HepG2 (cell line): ENCODE results near the gene NOL4L. TPM values are rescaled to one million over a fixed set of nuclear protein-coding genes. Genes with fewer than 3 reads are reported as not detected.

Experiments used
- ETV6 ChIP-seq: sonication (generic); formaldehyde crosslinking; conservative IDR thresholded peaks from 2 replicates; pipeline ENCODE4 v1.4.0; 2020; ENCODE audit warnings: missing genetic modification reagents
- MAFG ChIP-seq: sonication (generic); formaldehyde crosslinking; IDR thresholded peaks from 2 replicates; pipeline ENCODE4 v1.5.1; 2020; ENCODE audit warnings: mild to moderate bottlenecking, missing genetic modification reagents
- MXI1 ChIP-seq: IDR thresholded peaks from 3 replicates; pipeline ENCODE4 v1.6.1; 2012; ENCODE audit warnings: low read depth, low read length, inconsistent platforms, borderline replicate concordance
- RBM22 ChIP-seq: fragments of 200-400 bp; formaldehyde crosslinking; optimal IDR thresholded peaks from 2 replicates; pipeline ENCODE3; 2017; ENCODE audit warnings: mild to moderate bottlenecking, low read length, moderate library complexity
- SKI ChIP-seq: fragments of 450-650 bp; IDR thresholded peaks from one replicate; pipeline ENCODE4 v1.6.1; 2018; ENCODE audit warnings: mild to moderate bottlenecking; ENCODE audit not compliant: partially characterized antibody
- ZFYVE20 ChIP-seq: sonication (generic); formaldehyde crosslinking; IDR thresholded peaks from 2 replicates; pipeline ENCODE4 v1.8.0; 2023; ENCODE audit warnings: low read depth, mild to moderate bottlenecking, moderate library complexity, missing genetic modification reagents, borderline replicate concordance
- ZKSCAN8 ChIP-seq: IDR thresholded peaks from 2 replicates; pipeline ENCODE4 v1.6.1; 2016; ENCODE audit warnings: borderline replicate concordance, missing genetic modification reagents, missing compliant biosample characterization
- ZNF10 ChIP-seq: sonication (generic); formaldehyde crosslinking; IDR thresholded peaks from 2 replicates; pipeline ENCODE4 v1.4.0; 2020; ENCODE audit warnings: mild to moderate bottlenecking, low read depth, missing genetic modification reagents, borderline replicate concordance
- ZNF292 ChIP-seq: sonication (generic); formaldehyde crosslinking; IDR thresholded peaks from 2 replicates; pipeline ENCODE4 v1.8.1; 2022; ENCODE audit warnings: mild to moderate bottlenecking, low read depth, missing genetic modification reagents, borderline replicate concordance
- ZNF441 ChIP-seq: sonication (generic); formaldehyde crosslinking; IDR thresholded peaks from 2 replicates; pipeline ENCODE4 v1.7.0; 2021; ENCODE audit warnings: missing genetic modification reagents, borderline replicate concordance
- ZNF460 ChIP-seq: sonication (generic); formaldehyde crosslinking; IDR thresholded peaks from 2 replicates; pipeline ENCODE4 v1.5.1; 2020; ENCODE audit warnings: missing genetic modification reagents, mild to moderate bottlenecking, borderline replicate concordance
- ZNF574 ChIP-seq: sonication (generic); formaldehyde crosslinking; IDR thresholded peaks from 2 replicates; pipeline ENCODE4 v1.4.0; 2020; ENCODE audit warnings: missing genetic modification reagents
- ZSCAN22 ChIP-seq: sonication (generic); formaldehyde crosslinking; IDR thresholded peaks from 2 replicates; pipeline ENCODE4 v1.4.0; 2020; ENCODE audit warnings: mild to moderate bottlenecking, missing genetic modification reagents
- polyA plus RNA-seq, 8 experiments: library from polyadenylated mRNA; depleted of rRNA in 3 of 8; stranded (reverse) in 7 of 8; unstranded in 1 of 8; fragments of >200 nt; fragmentation: Illumina TruSeq in 4 of 8; extraction: Trizol in 4 of 8; gene quantifications; 2 replicates each; pipeline versions ENCODE4 v1.2.1 to v1.2.3, GENCODE V29; 2011 to 2016; ENCODE audit warnings: low read depth in 4 of 8, missing spikeins in 1 of 8, mixed read lengths in 1 of 8; ENCODE audit not compliant: insufficient read depth in 1 of 8
- total RNA-seq, 5 experiments: library from RNA; depleted of rRNA; stranded (reverse); fragments of >200 nt; fragmentation: Illumina TruSeq; extraction: Trizol; gene quantifications; 2 replicates each; pipeline ENCODE4 v1.2.3, GENCODE V29; 2016; ENCODE audit warnings: low read depth in 1 of 5
- TF ChIP-seq, protein P1 (sequence below): sonication (generic); formaldehyde crosslinking; IDR thresholded peaks from 2 replicates; pipeline ENCODE4 v1.4.0; 2020; ENCODE audit warnings: mild to moderate bottlenecking, missing genetic modification reagents, borderline replicate concordance
- TF ChIP-seq, protein P2 (sequence below): IDR thresholded peaks from 2 replicates; pipeline ENCODE4 v1.6.1; 2016
- TF ChIP-seq, protein P3 (sequence below): IDR thresholded peaks from 2 replicates; pipeline ENCODE4 v1.6.1; 2016; ENCODE audit warnings: missing genetic modification reagents, missing compliant biosample characterization
- TF ChIP-seq, protein P4 (sequence below): sonication (generic); formaldehyde crosslinking; IDR thresholded peaks from 2 replicates; pipeline ENCODE4 v1.8.0; 2022; ENCODE audit warnings: mild to moderate bottlenecking, missing genetic modification reagents

NOL4L gene
- total and polyA plus RNA-seq, 2 of the 13 experiments (the other 11 are each of a cell fraction or from before 2014, with no cell fraction given) = 16.6 to 35.4 TPM

- TF ChIP-seq, protein P1, sequence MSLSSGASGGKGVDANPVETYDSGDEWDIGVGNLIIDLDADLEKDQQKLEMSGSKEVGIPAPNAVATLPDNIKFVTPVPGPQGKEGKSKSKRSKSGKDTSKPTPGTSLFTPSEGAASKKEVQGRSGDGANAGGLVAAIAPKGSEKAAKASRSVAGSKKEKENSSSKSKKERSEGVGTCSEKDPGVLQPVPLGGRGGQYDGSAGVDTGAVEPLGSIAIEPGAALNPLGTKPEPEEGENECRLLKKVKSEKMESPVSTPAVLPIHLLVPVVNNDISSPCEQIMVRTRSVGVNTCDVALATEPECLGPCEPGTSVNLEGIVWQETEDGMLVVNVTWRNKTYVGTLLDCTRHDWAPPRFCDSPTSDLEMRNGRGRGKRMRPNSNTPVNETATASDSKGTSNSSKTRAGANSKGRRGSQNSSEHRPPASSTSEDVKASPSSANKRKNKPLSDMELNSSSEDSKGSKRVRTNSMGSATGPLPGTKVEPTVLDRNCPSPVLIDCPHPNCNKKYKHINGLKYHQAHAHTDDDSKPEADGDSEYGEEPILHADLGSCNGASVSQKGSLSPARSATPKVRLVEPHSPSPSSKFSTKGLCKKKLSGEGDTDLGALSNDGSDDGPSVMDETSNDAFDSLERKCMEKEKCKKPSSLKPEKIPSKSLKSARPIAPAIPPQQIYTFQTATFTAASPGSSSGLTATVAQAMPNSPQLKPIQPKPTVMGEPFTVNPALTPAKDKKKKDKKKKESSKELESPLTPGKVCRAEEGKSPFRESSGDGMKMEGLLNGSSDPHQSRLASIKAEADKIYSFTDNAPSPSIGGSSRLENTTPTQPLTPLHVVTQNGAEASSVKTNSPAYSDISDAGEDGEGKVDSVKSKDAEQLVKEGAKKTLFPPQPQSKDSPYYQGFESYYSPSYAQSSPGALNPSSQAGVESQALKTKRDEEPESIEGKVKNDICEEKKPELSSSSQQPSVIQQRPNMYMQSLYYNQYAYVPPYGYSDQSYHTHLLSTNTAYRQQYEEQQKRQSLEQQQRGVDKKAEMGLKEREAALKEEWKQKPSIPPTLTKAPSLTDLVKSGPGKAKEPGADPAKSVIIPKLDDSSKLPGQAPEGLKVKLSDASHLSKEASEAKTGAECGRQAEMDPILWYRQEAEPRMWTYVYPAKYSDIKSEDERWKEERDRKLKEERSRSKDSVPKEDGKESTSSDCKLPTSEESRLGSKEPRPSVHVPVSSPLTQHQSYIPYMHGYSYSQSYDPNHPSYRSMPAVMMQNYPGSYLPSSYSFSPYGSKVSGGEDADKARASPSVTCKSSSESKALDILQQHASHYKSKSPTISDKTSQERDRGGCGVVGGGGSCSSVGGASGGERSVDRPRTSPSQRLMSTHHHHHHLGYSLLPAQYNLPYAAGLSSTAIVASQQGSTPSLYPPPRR (CRISPR knock-in tag) = no peak
- no peak for TF ChIP-seq RBM22
- TF ChIP-seq ETV6 (CRISPR knock-in tag) = no peak
- TF ChIP-seq MAFG (CRISPR knock-in tag) = no peak
- peak; percentile 67; the same call in 1 of the 3 replicates for TF ChIP-seq MXI1
- TF ChIP-seq ZNF292 (CRISPR knock-in tag) = no peak
- TF ChIP-seq ZNF10 (CRISPR knock-in tag) = no peak
- TF ChIP-seq ZNF574 = no peak; the same call in 1 of the 2 replicates
- no peak for TF ChIP-seq ZSCAN22 (CRISPR knock-in tag)
- no peak for TF ChIP-seq ZNF441 (CRISPR knock-in tag)
- TF ChIP-seq, protein P2, sequence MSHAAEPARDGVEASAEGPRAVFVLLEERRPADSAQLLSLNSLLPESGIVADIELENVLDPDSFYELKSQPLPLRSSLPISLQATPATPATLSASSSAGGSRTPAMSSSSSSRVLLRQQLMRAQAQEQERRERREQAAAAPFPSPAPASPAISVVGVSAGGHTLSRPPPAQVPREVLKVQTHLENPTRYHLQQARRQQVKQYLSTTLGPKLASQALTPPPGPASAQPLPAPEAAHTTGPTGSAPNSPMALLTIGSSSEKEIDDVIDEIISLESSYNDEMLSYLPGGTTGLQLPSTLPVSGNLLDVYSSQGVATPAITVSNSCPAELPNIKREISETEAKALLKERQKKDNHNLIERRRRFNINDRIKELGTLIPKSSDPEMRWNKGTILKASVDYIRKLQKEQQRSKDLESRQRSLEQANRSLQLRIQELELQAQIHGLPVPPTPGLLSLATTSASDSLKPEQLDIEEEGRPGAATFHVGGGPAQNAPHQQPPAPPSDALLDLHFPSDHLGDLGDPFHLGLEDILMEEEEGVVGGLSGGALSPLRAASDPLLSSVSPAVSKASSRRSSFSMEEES = no peak
- TF ChIP-seq SKI = peak; percentile 23
- TF ChIP-seq, protein P3, sequence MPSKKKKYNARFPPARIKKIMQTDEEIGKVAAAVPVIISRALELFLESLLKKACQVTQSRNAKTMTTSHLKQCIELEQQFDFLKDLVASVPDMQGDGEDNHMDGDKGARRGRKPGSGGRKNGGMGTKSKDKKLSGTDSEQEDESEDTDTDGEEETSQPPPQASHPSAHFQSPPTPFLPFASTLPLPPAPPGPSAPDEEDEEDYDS (CRISPR knock-in tag) = peak; percentile 46; the same call in 1 of the 2 replicates
- TF ChIP-seq, protein P4, sequence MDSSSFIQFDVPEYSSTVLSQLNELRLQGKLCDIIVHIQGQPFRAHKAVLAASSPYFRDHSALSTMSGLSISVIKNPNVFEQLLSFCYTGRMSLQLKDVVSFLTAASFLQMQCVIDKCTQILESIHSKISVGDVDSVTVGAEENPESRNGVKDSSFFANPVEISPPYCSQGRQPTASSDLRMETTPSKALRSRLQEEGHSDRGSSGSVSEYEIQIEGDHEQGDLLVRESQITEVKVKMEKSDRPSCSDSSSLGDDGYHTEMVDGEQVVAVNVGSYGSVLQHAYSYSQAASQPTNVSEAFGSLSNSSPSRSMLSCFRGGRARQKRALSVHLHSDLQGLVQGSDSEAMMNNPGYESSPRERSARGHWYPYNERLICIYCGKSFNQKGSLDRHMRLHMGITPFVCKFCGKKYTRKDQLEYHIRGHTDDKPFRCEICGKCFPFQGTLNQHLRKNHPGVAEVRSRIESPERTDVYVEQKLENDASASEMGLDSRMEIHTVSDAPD = no peak
- TF ChIP-seq ZNF460 (CRISPR knock-in tag) = no peak
- TF ChIP-seq ZKSCAN8 = peak; percentile 45; the same call in 1 of the 2 replicates
- no peak for TF ChIP-seq ZFYVE20 (CRISPR knock-in tag)
These were observed 100.0 kb downstream of the NOL4L start (continued) for GRCh38 chr20:32484958-32485769.
